Measurements from ENCODE around the gene KIRREL2.
"Not testable (repeated sequence)": the region's sequence is repeated elsewhere in the genome, so short reads cannot be mapped to it uniquely, and the experiment has no call there.

KIRREL2 gene

DNA sequence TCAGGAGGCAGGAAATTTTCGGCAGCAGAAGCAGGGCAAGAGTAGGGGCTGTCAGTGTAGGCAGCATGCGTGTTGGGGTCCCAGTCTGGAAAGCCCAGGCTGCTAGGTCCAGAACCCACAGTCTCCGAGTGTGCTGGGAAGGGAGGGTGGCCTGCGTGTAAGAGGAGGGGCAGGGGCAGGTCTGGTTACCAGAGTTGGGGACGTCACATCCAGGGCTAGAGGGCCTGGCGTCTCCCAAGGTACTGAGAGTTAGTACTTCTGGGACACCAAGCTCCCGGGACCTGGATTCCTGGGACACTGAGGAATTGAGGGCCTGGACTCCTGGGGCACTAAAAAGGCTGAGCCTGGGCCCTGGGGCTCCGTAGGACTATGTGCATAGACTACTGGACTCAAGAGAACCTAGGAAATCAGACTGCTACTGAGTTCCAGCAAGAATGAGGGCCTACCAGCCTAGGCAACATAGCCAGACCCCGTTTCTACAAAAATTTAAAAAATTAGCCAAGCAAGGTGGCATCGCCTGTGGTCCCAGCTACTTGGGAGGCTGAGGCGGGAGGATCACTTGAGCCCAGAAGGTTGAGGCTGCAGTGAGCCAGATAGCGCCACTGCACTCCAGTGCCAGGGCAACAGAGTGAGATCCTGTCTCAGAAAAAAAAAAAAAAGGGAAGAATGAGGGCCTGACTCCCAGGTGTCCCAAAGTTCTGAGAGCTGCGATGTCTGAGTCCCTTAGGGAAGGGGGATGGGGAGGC is 41.2 kb downstream of the KIRREL2 start:
- DNase-seq (ENCODE audit: low read depth in 2 of 2), result no peak

GRCh38 chr19:35898499-35898809 is 41.7 kb downstream of the KIRREL2 start:
- no peak for DNase-seq (ENCODE audit: low read depth in 2 of 2)

DNA sequence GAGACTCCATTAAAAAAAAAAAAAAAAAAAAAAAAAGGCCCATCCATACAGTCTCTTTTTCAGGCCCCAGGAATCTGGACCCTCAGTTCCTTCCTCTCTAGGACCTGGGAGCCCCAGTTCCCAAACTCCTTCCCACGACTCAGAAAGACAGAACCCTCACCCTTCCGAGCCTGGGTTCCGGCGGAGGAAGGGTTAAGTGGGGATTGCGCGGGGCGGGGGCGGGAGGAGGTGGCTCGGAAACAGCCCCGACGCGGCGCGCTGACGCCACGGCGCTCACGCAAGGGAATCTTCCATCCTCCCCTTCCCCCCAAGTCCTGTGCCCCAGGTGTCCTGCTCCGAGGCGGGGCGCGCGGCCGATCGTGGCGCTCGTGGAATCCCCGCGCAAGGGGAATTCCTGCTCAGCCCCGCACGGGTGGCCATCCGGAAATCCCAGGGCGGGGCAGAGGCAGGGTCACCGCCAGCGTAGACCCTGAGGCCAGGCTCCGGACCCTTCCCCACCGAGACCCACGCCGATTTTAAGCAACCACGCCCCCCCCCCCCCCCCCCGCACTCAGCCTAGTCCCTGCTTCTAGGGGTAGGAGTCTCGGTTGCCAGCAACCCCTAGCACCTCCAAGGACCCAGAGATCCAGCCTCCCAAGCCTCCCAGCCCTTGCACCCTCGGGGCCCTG is 43.0 kb downstream of the KIRREL2 start:
- peak; percentile 76 to 79 for DNase-seq (ENCODE audit: low read depth in 2 of 2)

DNA sequence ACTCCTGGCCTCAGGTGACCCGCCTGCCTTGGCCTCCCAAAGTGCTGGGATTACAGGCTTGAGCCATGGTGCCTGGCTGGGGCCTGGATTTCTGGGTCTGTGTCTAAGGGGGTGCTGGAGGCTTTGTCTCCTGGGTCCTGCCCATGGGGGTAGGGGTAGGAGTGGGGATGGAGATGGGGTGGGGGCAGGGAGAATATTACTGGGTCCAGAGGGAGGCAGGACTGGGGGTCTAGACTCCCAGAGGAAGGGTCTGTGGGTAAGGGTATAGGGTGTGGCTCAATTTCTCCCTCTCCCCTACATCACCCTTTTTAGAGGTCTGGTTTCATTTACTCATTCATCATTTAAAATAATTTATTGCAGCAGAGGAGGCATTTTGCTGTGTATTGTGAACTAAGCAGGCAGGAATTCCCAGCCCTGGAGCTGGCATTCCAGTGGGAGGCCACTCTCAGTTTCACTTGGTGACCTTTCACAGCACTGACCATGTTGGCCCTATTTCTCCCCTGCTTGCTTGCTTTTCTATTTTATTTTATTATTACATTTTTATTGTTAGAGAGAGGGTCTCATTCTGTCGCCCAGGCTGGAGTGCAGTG is 44.4 kb downstream of the KIRREL2 start:
- no peak for DNase-seq (ENCODE audit: low read depth in 2 of 2)

DNA sequence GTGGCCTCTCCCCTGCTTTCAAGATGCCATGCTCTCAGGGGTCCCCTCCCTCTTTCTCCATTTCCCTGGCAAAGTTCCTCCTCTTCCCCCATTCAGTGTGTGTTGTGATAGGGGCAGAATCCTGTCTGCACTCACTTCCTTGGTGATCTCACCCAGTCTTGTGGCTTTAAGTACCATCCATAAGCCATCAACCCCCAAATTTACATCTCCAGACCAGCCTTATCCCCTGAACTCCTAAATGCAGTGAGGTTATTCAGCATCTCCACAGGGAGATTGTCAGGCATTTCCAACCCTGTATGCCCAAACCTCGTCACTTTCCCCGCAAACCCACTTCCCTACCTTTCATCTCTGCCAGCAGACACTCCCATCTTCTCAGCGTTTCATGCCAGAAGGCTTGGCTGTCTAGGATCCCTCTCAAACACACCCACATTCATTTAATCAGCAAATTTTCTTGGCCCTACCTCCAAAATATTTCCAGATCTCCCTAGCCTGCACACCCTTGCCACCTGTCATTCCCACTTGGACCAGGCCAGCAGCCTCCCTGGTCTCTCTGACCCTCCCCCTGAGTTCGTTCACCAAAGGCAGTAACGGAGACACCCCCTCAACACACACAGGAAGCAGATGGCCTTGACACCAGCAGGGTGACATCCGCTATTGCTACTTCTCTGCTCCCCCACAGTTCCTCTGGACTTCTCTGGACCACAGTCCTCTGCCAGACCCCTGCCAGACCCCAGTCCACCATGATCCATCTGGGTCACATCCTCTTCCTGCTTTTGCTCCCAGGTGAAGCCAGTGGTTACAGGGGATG is 45.3 kb downstream of the KIRREL2 start, which contains the start of gene HCST:
TSS of gene HCST (plus strand) at position 676 of the 808 bp plus-strand sequence. CDS start at position 741, 65 bp downstream.
- no peak for DNase-seq (ENCODE audit: low read depth in 2 of 2)

DNA sequence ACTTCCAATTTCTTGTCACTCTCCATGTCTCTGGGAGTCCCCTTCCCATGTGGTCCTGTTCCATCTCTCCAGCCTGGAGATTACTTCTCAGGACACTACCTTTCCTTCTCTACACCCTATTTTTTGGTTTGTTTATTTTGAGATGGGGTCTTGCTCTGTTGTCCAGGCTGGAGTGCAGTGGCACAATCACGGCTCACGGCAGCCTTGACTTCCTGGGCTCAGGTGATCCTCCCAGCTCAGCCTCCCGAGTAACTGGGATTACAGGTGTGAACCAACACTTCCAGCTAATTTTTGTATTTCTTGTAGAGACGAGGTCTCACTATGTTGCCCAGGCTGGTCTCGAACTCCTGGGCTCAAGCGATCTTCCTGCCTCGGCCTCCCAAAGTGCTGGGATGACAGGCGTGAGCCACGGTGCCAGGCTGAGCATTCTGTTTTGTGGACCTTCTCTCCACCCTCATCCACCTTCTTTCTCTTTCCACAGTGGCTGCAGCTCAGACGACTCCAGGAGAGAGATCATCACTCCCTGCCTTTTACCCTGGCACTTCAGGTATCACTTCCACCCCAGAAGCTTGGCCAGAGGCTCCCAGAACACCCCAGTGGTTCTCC is 46.3 kb downstream of the KIRREL2 start:
- DNase-seq (ENCODE audit: low read depth in 2 of 2), result no peak

DNA sequence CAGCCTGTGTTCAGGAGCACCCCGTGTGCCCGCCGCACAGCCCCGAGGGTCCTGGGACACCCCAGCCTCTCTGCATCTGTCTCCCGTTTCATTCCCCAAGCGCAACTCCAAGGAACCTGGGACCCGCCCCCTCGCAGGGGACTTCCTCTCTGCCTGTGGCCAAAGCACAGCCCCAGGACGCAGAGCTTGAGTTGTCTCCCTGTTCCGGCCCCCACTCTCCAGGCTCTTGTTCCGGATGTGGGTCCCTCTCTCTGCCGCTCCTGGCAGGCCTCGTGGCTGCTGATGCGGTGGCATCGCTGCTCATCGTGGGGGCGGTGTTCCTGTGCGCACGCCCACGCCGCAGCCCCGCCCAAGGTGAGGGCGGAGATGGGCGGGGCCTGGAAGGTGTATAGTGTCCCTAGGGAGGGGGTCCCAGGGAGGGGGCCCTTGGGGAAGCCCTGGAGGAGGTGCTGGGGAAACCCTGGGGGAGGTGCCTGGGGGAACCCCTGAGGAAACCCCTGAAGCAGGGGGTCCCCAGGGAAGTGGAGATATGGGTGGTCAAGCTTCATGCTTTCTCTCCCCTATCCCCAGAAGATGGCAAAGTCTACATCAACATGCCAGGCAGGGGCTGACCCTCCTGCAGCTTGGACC is 47.0 kb downstream of the KIRREL2 start:
- peak; percentile 81 to 90 for DNase-seq (ENCODE audit: low read depth in 2 of 2)

GRCh38 chr19:35904311-35905068 is 47.8 kb downstream of the KIRREL2 start:
- DNase-seq (ENCODE audit: low read depth in 2 of 2), result no peak

DNA sequence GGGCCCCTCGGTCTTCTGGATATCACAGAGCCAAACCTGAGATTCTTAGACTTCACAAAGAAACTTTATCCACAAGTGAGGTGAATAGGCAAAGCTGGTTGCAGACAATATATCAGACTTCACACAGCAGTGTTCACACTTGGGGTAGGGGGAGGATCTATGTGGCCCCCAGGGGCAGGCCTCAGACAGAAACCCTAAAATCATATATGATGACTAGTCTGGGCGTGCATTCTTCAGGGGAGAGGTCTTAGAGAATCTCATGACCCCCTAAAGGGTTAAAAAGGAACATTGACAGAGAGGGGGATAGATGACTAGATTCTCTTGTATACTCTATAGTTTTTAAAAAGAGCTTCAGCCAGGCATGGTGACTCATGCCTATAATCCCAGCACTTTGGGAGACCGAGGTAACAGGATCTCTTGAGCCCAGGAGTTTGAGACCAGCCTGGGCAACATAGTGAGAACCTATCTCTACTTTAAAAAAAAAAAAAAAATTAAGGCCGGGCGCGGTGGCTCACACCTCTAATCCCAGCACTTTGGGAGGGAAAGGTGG is 48.5 kb downstream of the KIRREL2 start:
- DNase-seq (ENCODE audit: low read depth in 2 of 2), result no peak

DNA sequence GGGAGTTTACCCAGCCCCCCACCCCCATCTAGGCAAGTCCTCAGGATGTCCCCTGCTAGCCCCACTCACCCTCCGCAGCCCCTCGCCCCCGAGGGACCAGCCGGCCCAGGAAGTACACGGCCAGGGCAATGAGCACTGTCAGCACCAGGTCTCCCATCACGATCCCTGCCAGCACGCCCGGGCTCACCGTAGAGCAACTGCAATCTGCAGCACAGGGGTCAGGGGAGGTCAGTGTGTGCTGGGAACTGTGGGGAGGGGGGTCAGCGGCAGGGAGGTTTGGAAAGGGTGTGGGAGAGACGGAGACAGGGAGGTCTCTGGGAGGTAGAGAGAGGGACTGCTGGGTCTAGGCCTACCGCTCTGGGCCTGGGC is 50.6 kb downstream of the KIRREL2 start:
- no peak for DNase-seq (ENCODE audit: low read depth in 2 of 2)

GRCh38 chr19:35908010-35908441 is 51.3 kb downstream of the KIRREL2 start, which contains the start of gene TYROBP:
TYROBP (minus strand) TSS chr19:35908295; CDS start chr19:35908228, 67 bp downstream.
- no peak for DNase-seq (ENCODE audit: low read depth in 2 of 2)

DNA sequence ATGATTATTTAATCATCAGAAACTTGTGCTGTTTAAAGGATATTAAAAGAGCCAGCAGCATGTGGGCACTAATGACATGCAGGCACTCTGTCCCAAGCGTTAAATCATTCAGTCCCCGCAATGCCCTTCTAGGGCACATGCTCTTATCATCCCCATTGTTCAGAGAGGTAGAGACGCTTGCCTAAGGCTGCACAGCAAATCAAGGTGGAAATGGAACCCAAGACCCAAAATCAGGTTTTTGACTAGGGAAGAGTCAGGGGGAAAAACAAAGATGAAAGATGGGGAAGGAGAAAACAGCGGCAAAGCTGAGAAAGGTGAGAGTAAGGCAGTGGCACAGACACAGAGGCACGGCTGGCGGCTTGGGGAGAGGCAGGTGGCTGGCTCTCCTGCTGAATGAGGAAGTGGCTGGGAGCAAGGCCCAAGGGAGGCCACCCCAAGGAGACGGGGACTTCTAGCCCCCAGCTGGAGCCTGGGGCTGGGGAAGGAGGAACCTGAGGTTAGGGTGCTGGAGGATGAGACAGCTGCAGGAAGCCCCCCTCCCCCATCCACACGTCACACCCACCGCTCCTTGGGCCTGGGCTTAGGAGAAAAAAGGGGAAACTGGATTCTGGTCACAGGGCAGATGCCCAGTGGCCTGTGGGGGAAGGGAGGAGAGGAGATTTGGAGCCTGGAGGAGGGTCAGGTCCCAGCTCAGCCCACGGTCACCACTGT is 52.4 kb downstream of the KIRREL2 start:
- no peak for DNase-seq (ENCODE audit: low read depth in 2 of 2)

- DNase-seq (ENCODE audit: low read depth in 2 of 2), result no peak
These were observed 52.9 kb downstream of the KIRREL2 start for GRCh38 chr19:35909684-35910035.

GRCh38 chr19:35910355-35910754 is 53.6 kb downstream of the KIRREL2 start:
- not testable (repeated sequence) for DNase-seq (ENCODE audit: low read depth in 2 of 2)

GRCh38 chr19:35911173-35911572 is 54.5 kb downstream of the KIRREL2 start:
- DNase-seq (ENCODE audit: low read depth in 2 of 2), result no peak

GRCh38 chr19:35911790-35912189 is 55.1 kb downstream of the KIRREL2 start:
- DNase-seq (ENCODE audit: low read depth in 2 of 2), result no peak

DNA sequence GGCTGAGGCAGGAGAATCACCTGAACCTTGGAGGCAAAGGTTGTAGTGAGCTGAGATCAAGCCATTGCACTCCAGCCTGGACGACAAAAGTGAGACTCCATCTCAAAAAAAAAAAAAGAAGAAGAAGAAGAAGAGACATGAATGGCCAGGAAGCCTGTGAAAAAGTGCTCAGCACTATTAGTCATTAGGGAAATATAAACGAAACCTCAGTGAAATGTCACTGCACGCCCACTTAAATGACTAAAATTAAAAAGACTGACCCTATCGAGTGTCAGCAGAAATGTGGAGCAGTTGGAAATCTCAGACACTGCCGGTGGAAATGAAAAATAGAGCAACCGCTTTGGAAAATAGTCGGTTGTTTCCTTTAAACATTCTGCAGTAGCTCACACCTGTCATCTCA is 56.9 kb downstream of the KIRREL2 start:
- no peak for DNase-seq (ENCODE audit: low read depth in 2 of 2)

GRCh38 chr19:35915443-35915842 is 58.7 kb downstream of the KIRREL2 start:
- DNase-seq (ENCODE audit: low read depth in 2 of 2), result no peak
